Epithelial cell of esophagus (primary cell): ENCODE results near the gene AFAP1.
A peak's percentile ranks its signal among the peaks of the same experiment; 100 is the strongest.

Source experiments
- DNase-seq: peaks from one replicate; pipeline ENCODE4 v3.0.0; 2010; ENCODE audit warnings: low read depth
- H3K4me3 ChIP-seq: 2 replicates; pipeline ENCODE4 v1.5.1; 2011; ENCODE audit warnings: mild to moderate bottlenecking, low read length, control low read depth
- CTCF ChIP-seq: IDR thresholded peaks from 2 replicates; pipeline ENCODE4 v1.5.1; 2011; ENCODE audit warnings: low read depth, mild to moderate bottlenecking, low read length, control low read depth, inconsistent platforms; ENCODE audit not compliant: insufficient read depth; ENCODE audit errors: missing control alignments

AFAP1 gene

GRCh38 chr4:7842384-7843279 lies 97.0 kb downstream of the AFAP1 start:
- peak overlapping the region; percentile 3 for H3K4me3 ChIP-seq
- DNase-seq = peak; percentile 96
- TF ChIP-seq CTCF = no peak

- H3K4me3 ChIP-seq = no peak overlapping the region
- no peak for TF ChIP-seq CTCF
- no peak for DNase-seq
Observed at GRCh38 chr4:7841894-7842293, 97.8 kb downstream of the AFAP1 start.

DNA sequence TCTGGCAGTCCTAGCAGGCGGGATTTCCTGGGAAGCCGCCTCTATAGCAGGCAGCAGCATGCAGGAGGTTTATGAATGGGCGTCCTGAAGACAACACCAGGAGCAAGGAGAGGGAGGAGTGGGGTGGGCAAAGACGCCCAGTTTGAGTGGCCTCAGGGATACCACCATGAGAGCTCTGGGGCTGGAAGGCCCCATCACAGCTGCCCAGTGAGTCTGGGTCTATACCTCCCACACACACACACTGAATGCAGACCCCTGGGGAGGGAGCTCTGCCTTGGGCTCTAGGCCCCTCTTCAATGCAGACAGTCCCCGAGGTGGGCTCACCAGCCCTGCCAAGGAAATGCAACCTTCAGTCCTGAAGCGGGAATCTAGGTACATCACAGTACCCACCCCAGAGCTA lies 98.6 kb downstream of the AFAP1 start:
- H3K4me3 ChIP-seq = no peak overlapping the region
- peak; percentile 36 for DNase-seq
- no peak for TF ChIP-seq CTCF

DNA sequence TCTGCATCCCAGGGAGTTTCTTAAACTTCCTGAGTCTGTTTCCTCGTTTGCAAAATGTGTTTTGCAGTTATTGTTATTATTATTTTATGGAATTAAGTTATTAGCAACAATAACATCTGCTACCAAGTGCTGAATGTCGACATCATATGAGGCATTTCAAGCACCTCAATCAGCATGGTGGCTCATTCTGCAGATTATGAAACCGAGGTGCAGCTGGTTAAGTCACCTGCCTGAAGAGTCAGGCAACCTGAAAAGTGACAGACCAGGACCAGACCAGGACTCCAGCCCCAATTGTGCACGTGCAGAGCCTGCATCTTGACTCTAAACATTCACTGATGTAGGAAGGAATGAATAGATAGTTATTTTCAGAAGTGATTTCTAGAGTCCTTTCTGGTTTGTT lies 99.8 kb downstream of the AFAP1 start:
- no peak overlapping the region for H3K4me3 ChIP-seq
- DNase-seq = peak; percentile 67

GRCh38 chr4:7838136-7838782 lies 101.4 kb downstream of the AFAP1 start:
- no peak for DNase-seq
- no peak overlapping the region for H3K4me3 ChIP-seq
- no peak for TF ChIP-seq CTCF

More for the DNA sequence above, 99.8 kb downstream of the AFAP1 start:
- no peak for TF ChIP-seq CTCF

DNA sequence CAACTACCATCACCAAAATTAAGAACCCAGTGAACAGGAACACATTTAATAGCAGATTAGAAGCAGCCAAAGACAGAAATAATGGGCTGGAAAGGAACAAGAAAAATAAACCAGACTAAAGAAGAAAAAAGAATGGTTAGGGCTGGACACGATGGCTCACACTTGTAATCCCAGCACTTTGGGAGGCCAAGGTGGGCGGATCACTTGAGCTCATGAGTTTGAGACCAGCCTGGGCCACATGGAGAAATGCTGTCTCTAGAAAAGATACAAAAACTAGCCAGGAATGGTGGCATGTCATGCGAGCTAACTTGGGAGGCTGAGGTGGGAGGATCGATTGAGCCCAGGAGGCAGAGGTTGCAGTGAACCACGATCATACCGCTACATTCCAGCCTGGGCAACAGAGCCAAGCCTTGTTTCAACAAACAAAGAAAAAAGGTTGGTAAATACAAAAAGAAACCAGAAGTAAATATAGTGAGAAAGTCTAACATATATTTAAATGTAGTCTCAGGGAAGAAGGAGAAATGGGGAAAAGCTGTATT lies 102.0 kb downstream of the AFAP1 start:
- no peak overlapping the region for H3K4me3 ChIP-seq
- TF ChIP-seq CTCF = no peak
- no peak for DNase-seq
